Duodenal mucosa (tissue), 2 donors: Measurements from ENCODE around the gene CHURC1.

ENCODE experiments used
- H3K27ac ChIP-seq: one replicate; pipeline ENCODE4 v1.7.0; 2013; ENCODE audit warnings: low read depth, low read length
- H3K27me3 ChIP-seq, 2 donors: one replicate each; pipeline ENCODE4 v1.7.0; 2013; ENCODE audit warnings: low read length in 2 of 2, control low read depth in 1 of 2; ENCODE audit not compliant: insufficient read depth in 2 of 2, control insufficient read depth in 1 of 2
- H3K36me3 ChIP-seq, 2 donors: one replicate each; pipeline ENCODE4 v1.7.0; 2013; ENCODE audit warnings: low read length in 2 of 2, control low read depth in 1 of 2; ENCODE audit not compliant: insufficient read depth in 2 of 2, control insufficient read depth in 1 of 2
- H3K4me1 ChIP-seq, 2 donors: one replicate each; pipeline ENCODE4 v1.7.0; 2013; ENCODE audit warnings: low read length in 2 of 2, control low read depth in 1 of 2; ENCODE audit not compliant: insufficient read depth in 2 of 2, control insufficient read depth in 1 of 2
- H3K4me3 ChIP-seq, 2 donors: one replicate each; pipeline ENCODE4 v1.7.0; 2013; ENCODE audit warnings: low read length in 2 of 2, low read depth in 1 of 2
- H3K9ac ChIP-seq, 2 donors: one replicate each; pipeline ENCODE4 v1.7.0; 2013; ENCODE audit warnings: low read length in 2 of 2, low read depth in 1 of 2
- H3K9me3 ChIP-seq, 2 donors: one replicate each; pipeline ENCODE4 v1.7.0; 2013; ENCODE audit warnings: low read length in 2 of 2, control low read depth in 1 of 2; ENCODE audit not compliant: control insufficient read depth in 1 of 2

CHURC1 gene

DNA sequence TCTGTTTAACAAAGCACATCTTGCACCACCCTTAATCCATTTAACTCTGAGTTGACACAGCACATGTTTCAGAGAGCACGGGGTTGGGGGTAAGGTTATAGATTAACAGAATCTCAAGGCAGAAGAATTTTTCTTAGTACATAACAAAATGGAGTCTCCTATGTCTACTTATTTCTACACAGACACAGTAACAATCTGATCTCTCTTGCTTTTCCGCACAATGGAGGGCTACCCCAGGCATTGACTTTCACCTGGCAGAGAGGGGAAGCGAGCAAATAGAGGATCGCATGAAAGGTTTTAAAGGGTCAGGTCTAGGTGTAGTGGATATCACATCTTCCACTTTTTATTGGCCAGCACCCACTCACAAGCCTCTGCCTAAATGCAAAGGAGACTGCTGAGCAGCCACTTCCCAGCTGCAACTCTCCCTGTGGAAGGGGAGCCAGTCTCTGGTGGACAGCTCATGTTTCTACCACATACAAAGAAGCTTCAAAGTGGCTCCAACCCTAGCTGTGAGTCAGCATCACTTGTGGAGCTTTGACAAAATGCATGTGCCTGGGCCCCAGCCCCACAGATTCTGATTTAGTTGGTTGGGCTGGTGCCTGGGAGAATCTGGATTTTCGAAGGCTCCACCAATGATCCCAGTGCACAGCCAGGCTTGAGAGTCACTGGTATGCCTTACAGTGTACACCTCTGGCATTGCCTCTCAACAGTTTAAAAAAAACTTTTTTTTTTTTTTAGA is 65.2 kb downstream of the CHURC1 start:
- Histone ChIP-seq H3K9ac (no peak overlapping the region), H3K27me3 (no peaks in the 10 kb centered on the region), H3K4me3 (no peak overlapping the region), H3K4me1 (peaks cover 4% of the 10 kb centered on the region in 2 donors), H3K9me3 (no peaks in the 10 kb centered on the region), H3K36me3 (no peaks in the 10 kb centered on the region), H3K27ac (no peak overlapping the region)

DNA sequence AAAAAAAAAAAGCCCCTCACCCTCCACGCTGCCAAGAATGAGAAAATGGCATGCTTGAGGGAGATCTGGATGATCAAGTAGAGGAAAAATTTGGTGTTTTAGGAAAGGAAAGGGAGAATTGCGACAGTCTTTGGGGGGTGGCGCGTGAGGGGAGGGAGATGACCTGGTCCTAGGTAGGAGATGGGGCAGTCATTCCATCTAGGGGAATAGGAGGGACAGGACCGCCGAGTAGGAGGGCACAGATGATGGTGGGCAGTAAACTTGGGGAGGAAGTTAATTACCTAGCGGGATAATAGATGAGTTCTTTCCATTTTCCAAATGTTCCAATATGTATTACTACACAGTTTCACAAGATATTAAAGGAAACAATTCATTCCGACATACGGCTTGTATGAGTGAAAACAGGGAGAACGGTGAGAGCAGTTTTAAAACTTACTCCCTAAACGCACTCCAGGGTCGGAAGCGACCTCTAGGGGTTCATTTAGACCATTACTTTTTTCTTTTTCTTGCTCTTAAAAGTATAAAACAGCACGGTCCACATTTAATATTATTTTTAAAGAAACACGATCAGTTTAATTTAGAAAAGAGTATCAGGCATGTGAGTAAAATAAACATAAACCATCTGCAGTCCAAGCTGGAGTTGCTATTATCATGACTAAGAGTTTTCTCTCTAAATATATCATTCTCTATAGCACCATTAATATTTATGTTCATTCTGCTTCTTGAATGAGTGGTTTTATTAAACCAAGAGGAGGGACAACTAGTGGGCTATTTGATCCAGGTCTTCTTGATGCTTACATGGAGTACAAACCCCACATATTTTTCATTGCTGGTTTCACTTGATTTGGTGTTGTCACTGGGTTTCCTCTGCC is 69.4 kb downstream of the CHURC1 start:
- Histone ChIP-seq H3K4me1 (peaks cover 11 to 18% of the 10 kb centered on the region in 2 donors), H3K27me3 (no peaks in the 10 kb centered on the region), H3K9ac (peak overlapping the region in 1 of 2 donors; percentile 50), H3K4me3 (peak overlapping the region; percentile 53 to 54), H3K9me3 (no peaks in the 10 kb centered on the region), H3K36me3 (no peaks in the 10 kb centered on the region), H3K27ac (no peak overlapping the region)
